Astrocyte of the cerebellum (primary cell): ENCODE data around the gene SFT2D3.

Experiments used
- DNase-seq: peaks from one replicate; pipeline ENCODE4 v3.0.0-alpha.2; 2011; ENCODE audit warnings: low read depth
- H3K4me3 ChIP-seq: 2 replicates; pipeline ENCODE4 v1.5.1; 2011; ENCODE audit warnings: mild to moderate bottlenecking, low read depth, low read length, moderate library complexity
- in situ Hi-C: cut with HindIII; loops from 2 replicates; pipeline ENCODE4 v1.10.0; 2017; ENCODE audit warnings: low sequenced_read_pairs
- TF ChIP-seq, protein P1 (sequence below): IDR thresholded peaks from 2 replicates; pipeline ENCODE4 v1.5.1; 2012; ENCODE audit warnings: low read length, low read depth, moderate library complexity, mild to moderate bottlenecking; ENCODE audit errors: missing control alignments

Gene SFT2D3

DNA sequence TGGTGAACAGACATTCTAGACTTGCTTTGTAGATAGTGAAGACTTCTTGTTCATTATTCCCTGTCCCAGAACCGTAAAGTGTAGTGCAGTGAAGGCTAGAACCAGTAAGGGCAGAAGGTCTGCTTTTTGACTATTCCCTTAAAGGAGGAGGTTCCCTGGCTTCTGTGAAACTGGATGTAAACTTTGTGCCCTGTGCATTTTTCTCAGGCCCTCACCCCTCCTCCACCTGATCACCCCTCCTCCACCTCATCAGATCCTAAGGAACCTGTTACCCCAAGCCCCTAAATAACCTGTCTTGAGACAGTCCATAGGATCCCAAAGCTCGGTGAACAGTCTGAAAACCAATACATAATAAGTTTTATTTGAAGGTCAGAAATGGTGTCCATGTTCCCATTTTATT, 33.7 kb downstream of the SFT2D3 start:
- in situ Hi-C loops: no loop called here
- TF ChIP-seq, protein P1, sequence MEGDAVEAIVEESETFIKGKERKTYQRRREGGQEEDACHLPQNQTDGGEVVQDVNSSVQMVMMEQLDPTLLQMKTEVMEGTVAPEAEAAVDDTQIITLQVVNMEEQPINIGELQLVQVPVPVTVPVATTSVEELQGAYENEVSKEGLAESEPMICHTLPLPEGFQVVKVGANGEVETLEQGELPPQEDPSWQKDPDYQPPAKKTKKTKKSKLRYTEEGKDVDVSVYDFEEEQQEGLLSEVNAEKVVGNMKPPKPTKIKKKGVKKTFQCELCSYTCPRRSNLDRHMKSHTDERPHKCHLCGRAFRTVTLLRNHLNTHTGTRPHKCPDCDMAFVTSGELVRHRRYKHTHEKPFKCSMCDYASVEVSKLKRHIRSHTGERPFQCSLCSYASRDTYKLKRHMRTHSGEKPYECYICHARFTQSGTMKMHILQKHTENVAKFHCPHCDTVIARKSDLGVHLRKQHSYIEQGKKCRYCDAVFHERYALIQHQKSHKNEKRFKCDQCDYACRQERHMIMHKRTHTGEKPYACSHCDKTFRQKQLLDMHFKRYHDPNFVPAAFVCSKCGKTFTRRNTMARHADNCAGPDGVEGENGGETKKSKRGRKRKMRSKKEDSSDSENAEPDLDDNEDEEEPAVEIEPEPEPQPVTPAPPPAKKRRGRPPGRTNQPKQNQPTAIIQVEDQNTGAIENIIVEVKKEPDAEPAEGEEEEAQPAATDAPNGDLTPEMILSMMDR: no peak
- no peak for DNase-seq
- H3K4me3 ChIP-seq: no peak overlapping the region

DNA sequence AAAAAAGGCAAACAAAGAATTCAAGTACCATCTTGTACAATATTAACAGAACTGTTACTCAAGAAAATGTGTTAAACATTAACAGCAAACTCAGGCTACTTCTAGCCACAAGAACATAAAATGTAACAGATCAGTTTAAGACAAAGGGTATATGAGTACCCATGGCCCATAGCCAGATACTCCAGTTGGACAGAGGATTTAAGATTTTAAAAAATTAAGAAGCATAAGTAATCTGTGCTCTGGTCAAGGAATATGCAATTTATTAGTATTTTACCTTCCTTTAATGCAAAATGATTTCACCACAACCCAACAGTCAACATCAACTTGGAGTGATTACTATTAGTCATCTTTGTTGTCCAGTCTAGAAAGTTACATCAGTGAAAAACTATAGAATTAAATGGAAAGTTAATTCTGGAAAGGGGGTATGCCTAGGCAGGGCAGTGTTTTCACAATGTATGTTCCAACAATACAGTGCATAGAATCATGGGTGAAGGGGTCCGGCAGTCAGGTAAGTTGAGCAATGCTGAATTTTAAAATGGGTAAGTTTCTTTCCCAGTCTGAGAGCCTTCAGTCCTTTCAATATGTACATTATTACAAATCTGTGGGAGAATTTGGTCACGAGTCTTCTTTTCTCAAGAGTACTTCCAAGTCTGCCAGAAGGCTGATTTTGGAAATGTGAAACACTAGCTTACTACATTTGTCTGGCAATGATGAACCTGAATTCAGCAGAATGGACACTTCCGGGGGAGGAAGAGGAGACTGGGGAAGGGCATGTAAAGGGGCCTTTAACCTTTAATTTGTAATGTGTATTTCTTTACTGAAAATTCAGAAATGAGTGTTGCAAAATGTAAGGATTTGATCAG, 34.5 kb downstream of the SFT2D3 start:
- TF ChIP-seq, protein P1: no peak
- no peak overlapping the region for H3K4me3 ChIP-seq
- no peak for DNase-seq
- in situ Hi-C loops: no loop called here

DNA sequence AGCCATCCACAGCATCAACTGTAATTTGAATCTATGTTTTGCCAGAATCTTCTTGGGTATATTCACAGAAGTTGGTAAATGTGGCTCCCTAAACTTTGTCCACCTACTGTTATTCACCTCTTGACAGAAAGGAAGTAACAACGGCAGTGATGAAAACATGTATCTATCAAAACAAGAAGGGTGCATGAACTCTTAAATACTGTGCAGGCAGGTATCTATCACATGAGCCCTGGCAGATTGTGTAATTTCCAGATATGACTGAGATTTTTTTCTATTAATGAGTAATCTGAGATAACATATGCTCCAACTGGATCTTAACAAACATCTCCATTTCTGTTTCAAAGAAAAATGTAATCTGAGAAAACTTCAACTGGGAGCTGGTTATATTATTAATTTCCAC, 36.6 kb downstream of the SFT2D3 start:
- DNase-seq: no peak

GRCh38 chr2:127739800-127740199, 38.5 kb downstream of the SFT2D3 start:
- no peak for DNase-seq
- in situ Hi-C loops: no loop called here
- no peak overlapping the region for H3K4me3 ChIP-seq
- TF ChIP-seq, protein P1: no peak

More for the DNA sequence above, 36.6 kb downstream of the SFT2D3 start:
- TF ChIP-seq, protein P1: no peak
- in situ Hi-C loops: no loop called here
- no peak overlapping the region for H3K4me3 ChIP-seq

GRCh38 chr2:127740665-127741288, 39.5 kb downstream of the SFT2D3 start:
- no peak overlapping the region for H3K4me3 ChIP-seq
- no peak for DNase-seq
- TF ChIP-seq, protein P1: no peak
- in situ Hi-C loops: no loop called here

DNA sequence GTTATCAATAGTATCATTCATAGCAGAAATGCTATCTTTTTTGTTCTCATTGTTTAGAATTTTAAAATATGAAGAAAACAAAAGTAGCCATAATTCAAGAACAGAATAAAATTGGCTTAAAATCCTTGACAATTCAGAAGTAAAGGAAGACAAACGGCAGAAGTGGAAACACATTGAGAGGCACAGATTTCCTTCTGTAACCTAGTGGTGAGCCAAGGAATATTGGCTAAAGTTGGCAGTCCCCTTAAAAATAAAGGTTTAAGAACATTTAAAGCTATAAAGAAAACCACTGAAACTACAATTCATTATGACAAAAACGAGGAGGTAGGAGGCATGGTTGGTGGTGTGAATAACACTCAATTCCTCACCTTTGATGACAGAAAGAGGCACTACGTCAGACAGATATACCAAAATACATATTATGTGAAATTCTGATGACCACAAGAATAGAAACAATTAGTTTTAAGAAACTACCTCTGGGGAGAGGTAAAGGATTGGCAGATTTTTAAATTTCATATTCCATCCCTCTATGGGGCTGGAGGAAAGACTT, 42.3 kb downstream of the SFT2D3 start:
- no peak overlapping the region for H3K4me3 ChIP-seq
- in situ Hi-C loops: no loop called here
- DNase-seq: no peak
- TF ChIP-seq, protein P1: no peak
